ENCODE results near the gene SLC25A6. TPM values are rescaled to one million over a fixed set of nuclear protein-coding genes. Genes with fewer than 3 reads are reported as not detected.

The SLC25A6 gene
- total RNA-seq, 1 donor from 2014 or later, result 345 TPM

GRCh38 chrX:1425381-1425780, 33.5 kb upstream of the SLC25A6 start:
- Histone ChIP-seq H3K9me3 (ENCODE audit: insufficient read depth, low read depth, low read length) (peaks cover 15% of the 10 kb centered on the region), H4K20me1 (ENCODE audit: insufficient read depth, low read length) (peaks cover 7% of the 10 kb centered on the region), H3K9ac (ENCODE audit: low read length) (no peak overlapping the region), H3K27ac (ENCODE audit: low read depth, low read length) (no peak overlapping the region), H3K4me1 (ENCODE audit: insufficient read depth, low read length) (no peaks in the 10 kb centered on the region), H3K4me3 (ENCODE audit: insufficient read depth, low read depth, low read length) (no peak overlapping the region), H3K4me2 (ENCODE audit: low read length) (no peak overlapping the region), H3K36me3 (ENCODE audit: insufficient read depth, low read length) (peaks cover 4% of the 10 kb centered on the region), H3K27me3 (ENCODE audit: insufficient read depth, low read length) (no peaks in the 10 kb centered on the region), H3K79me2 (ENCODE audit: insufficient read depth, low read length) (no peaks in the 10 kb centered on the region), H2AFZ (ENCODE audit: low read depth, low read length) (no peak overlapping the region)
- Mint-ChIP-seq H3K36me3 (ENCODE audit: low read depth, unreplicated experiment) (peaks cover 22% of the 10 kb centered on the region), H3K4me1 (ENCODE audit: low read depth, unreplicated experiment) (no peaks in the 10 kb centered on the region), H3K4me3 (ENCODE audit: unreplicated experiment) (no peak overlapping the region), H3K27me3 (ENCODE audit: low read depth, unreplicated experiment) (no peaks in the 10 kb centered on the region), H3K9me3 (ENCODE audit: unreplicated experiment) (peaks cover 19% of the 10 kb centered on the region), H3K27ac (ENCODE audit: unreplicated experiment) (no peak overlapping the region)
- no peak for TF ChIP-seq EZH2 (IDR thresholded peaks at IDR 0.05; ENCODE audit: insufficient read depth, low read length)
- TF ChIP-seq, protein P1, sequence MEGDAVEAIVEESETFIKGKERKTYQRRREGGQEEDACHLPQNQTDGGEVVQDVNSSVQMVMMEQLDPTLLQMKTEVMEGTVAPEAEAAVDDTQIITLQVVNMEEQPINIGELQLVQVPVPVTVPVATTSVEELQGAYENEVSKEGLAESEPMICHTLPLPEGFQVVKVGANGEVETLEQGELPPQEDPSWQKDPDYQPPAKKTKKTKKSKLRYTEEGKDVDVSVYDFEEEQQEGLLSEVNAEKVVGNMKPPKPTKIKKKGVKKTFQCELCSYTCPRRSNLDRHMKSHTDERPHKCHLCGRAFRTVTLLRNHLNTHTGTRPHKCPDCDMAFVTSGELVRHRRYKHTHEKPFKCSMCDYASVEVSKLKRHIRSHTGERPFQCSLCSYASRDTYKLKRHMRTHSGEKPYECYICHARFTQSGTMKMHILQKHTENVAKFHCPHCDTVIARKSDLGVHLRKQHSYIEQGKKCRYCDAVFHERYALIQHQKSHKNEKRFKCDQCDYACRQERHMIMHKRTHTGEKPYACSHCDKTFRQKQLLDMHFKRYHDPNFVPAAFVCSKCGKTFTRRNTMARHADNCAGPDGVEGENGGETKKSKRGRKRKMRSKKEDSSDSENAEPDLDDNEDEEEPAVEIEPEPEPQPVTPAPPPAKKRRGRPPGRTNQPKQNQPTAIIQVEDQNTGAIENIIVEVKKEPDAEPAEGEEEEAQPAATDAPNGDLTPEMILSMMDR (IDR thresholded peaks at IDR 0.05; ENCODE audit: insufficient read depth, low read depth, low read length), result no peak
- DNase-seq (ENCODE audit: low read depth), result no peak
- FAIRE-seq, result no peak

DNA sequence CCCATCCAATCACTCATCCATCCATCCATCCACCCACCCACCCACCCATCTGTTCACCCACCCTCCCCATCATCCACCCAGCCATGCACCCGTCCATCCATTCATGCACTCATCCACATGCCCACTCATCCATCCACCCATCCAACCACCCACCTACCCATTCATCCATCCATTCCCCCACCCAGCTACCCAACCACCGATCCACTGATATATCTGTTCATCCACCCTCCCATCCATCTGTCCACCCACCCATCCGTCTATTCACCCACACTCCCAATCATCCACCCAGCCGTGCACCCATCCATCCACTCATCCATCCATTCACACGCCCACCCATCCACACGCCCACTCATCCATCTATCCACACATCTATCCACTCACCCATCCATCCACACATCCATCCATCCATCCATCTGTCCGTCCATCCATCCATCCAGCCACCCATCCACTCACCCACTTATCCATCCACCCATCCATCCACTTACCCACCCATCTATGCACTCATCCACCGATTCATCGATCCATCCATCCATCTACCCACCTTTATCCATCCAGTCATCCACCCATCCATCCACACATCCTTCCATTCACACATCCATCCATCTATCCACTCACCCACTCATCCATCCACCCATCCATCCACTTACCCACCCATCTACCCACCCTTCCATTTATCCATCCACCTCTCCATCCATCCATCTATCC, 32.4 kb upstream of the SLC25A6 start:
- peaks cover 19% of the 10 kb centered on the region for H3K9me3 Mint-ChIP-seq (ENCODE audit: unreplicated experiment)
- no peaks in the 10 kb centered on the region for H3K4me1 ChIP-seq (ENCODE audit: insufficient read depth, low read length)
- no peak overlapping the region for H3K4me2 ChIP-seq (ENCODE audit: low read length)
- peaks cover 24% of the 10 kb centered on the region for H3K36me3 Mint-ChIP-seq (ENCODE audit: low read depth, unreplicated experiment)
- H3K4me3 ChIP-seq (ENCODE audit: insufficient read depth, low read depth, low read length), result no peak overlapping the region
- no peaks in the 10 kb centered on the region for H3K4me1 Mint-ChIP-seq (ENCODE audit: low read depth, unreplicated experiment)
- H2AFZ ChIP-seq (ENCODE audit: low read depth, low read length), result no peak overlapping the region
- H3K9ac ChIP-seq (ENCODE audit: low read length), result no peak overlapping the region
- no peak overlapping the region for H3K27ac ChIP-seq (ENCODE audit: low read depth, low read length)
- H3K36me3 ChIP-seq (ENCODE audit: insufficient read depth, low read length), result peaks cover 4% of the 10 kb centered on the region
- FAIRE-seq, result no peak
- H4K20me1 ChIP-seq (ENCODE audit: insufficient read depth, low read length), result peaks cover 13% of the 10 kb centered on the region
- TF ChIP-seq, protein P1 (IDR thresholded peaks at IDR 0.05; ENCODE audit: insufficient read depth, low read depth, low read length), result no peak
- TF ChIP-seq EZH2 (IDR thresholded peaks at IDR 0.05; ENCODE audit: insufficient read depth, low read length), result no peak
- H3K79me2 ChIP-seq (ENCODE audit: insufficient read depth, low read length), result no peaks in the 10 kb centered on the region
- peaks cover 15% of the 10 kb centered on the region for H3K9me3 ChIP-seq (ENCODE audit: insufficient read depth, low read depth, low read length)
- H3K27me3 ChIP-seq (ENCODE audit: insufficient read depth, low read length), result no peaks in the 10 kb centered on the region
- no peak for DNase-seq (ENCODE audit: low read depth)
- H3K4me3 Mint-ChIP-seq (ENCODE audit: unreplicated experiment), result no peak overlapping the region
- no peaks in the 10 kb centered on the region for H3K27me3 Mint-ChIP-seq (ENCODE audit: low read depth, unreplicated experiment)
- no peak overlapping the region for H3K27ac Mint-ChIP-seq (ENCODE audit: unreplicated experiment)

DNA sequence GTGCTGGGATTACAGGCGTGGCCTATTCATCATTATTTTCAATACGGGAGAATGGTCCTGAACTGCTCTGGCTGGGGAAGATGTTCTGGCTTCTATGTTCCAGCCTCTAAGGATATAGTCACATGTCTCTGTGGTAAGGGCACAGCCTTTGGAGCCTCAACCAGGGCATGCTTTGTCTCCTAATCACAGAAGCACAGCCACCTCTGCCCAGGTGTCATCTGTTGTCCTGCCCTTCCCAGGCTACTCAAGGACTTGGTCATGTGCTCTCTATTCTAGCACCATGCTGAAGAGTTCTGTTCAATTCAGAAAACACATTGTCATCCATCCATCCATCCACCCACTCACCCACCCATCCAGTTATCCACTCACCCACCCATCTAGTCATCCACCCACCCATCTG, 31.3 kb upstream of the SLC25A6 start:
- Mint-ChIP-seq H3K9me3 (ENCODE audit: unreplicated experiment) (peaks cover 19% of the 10 kb centered on the region), H3K4me1 (ENCODE audit: low read depth, unreplicated experiment) (no peaks in the 10 kb centered on the region), H3K36me3 (ENCODE audit: low read depth, unreplicated experiment) (peaks cover 24% of the 10 kb centered on the region), H3K27me3 (ENCODE audit: low read depth, unreplicated experiment) (no peaks in the 10 kb centered on the region), H3K4me3 (ENCODE audit: unreplicated experiment) (no peak overlapping the region), H3K27ac (ENCODE audit: unreplicated experiment) (no peak overlapping the region)
- Histone ChIP-seq H3K27ac (ENCODE audit: low read depth, low read length) (no peak overlapping the region), H4K20me1 (ENCODE audit: insufficient read depth, low read length) (peaks cover 13% of the 10 kb centered on the region), H3K79me2 (ENCODE audit: insufficient read depth, low read length) (no peaks in the 10 kb centered on the region), H3K4me2 (ENCODE audit: low read length) (no peak overlapping the region), H3K36me3 (ENCODE audit: insufficient read depth, low read length) (peaks cover 4% of the 10 kb centered on the region), H3K4me1 (ENCODE audit: insufficient read depth, low read length) (no peaks in the 10 kb centered on the region), H3K9ac (ENCODE audit: low read length) (no peak overlapping the region), H3K9me3 (ENCODE audit: insufficient read depth, low read depth, low read length) (peaks cover 15% of the 10 kb centered on the region), H3K4me3 (ENCODE audit: insufficient read depth, low read depth, low read length) (no peak overlapping the region), H2AFZ (ENCODE audit: low read depth, low read length) (no peak overlapping the region), H3K27me3 (ENCODE audit: insufficient read depth, low read length) (no peaks in the 10 kb centered on the region)
- FAIRE-seq, result no peak
- TF ChIP-seq EZH2 (IDR thresholded peaks at IDR 0.05; ENCODE audit: insufficient read depth, low read length), result no peak
- TF ChIP-seq, protein P1 (IDR thresholded peaks at IDR 0.05; ENCODE audit: insufficient read depth, low read depth, low read length), result no peak
- no peak for DNase-seq (ENCODE audit: low read depth)
